ENCODE results near the gene DHX34. TPM values are rescaled to one million over a fixed set of nuclear protein-coding genes. Genes with fewer than 3 reads are reported as not detected.
"Not testable (repeated sequence)": the region's sequence is repeated elsewhere in the genome, so short reads cannot be mapped to it uniquely, and the experiment has no call there.

Gene DHX34
- polyA plus RNA-seq, 4 donors: 11.6 to 17.5 (median 12.4) TPM

- DNase-seq (ENCODE audit: low read depth in 4 of 4, low spot score in 3 of 4): not testable (repeated sequence)
Measured at GRCh38 chr19:47383890-47384289, 34.8 kb downstream of the DHX34 start.

- DNase-seq (ENCODE audit: low read depth in 4 of 4, low spot score in 3 of 4): not testable (repeated sequence)
Measured at GRCh38 chr19:47384533-47384932, 35.4 kb downstream of the DHX34 start.

GRCh38 chr19:47386582-47386981 is 37.5 kb downstream of the DHX34 start:
- DNase-seq (ENCODE audit: low read depth in 4 of 4, low spot score in 3 of 4): not testable (repeated sequence)

GRCh38 chr19:47387623-47388022 is 38.5 kb downstream of the DHX34 start:
- not testable (repeated sequence) for DNase-seq (ENCODE audit: low read depth in 4 of 4, low spot score in 3 of 4)

GRCh38 chr19:47388721-47389120 is 39.6 kb downstream of the DHX34 start:
- DNase-seq (ENCODE audit: low read depth in 4 of 4, low spot score in 3 of 4): not testable (repeated sequence)

GRCh38 chr19:47389150-47389556 is 40.0 kb downstream of the DHX34 start:
- no peak for DNase-seq (ENCODE audit: low read depth in 4 of 4, low spot score in 3 of 4)

- DNase-seq (ENCODE audit: low read depth in 4 of 4, low spot score in 3 of 4): no peak
Measured at GRCh38 chr19:47390533-47391488, 41.7 kb downstream of the DHX34 start.

GRCh38 chr19:47391510-47392223 is 42.6 kb downstream of the DHX34 start:
- DNase-seq (ENCODE audit: low read depth in 4 of 4, low spot score in 3 of 4): peak; percentile 10 to 37 (median 22)

- DNase-seq (ENCODE audit: low read depth in 4 of 4, low spot score in 3 of 4): no peak
Measured at GRCh38 chr19:47398707-47399597, 49.8 kb downstream of the DHX34 start.

GRCh38 chr19:47402504-47402903 is 53.4 kb downstream of the DHX34 start:
- DNase-seq (ENCODE audit: low read depth in 4 of 4, low spot score in 3 of 4): no peak

GRCh38 chr19:47404334-47405196 is 55.5 kb downstream of the DHX34 start:
- no peak for DNase-seq (ENCODE audit: low read depth in 4 of 4, low spot score in 3 of 4)

- no peak for DNase-seq (ENCODE audit: low read depth in 4 of 4, low spot score in 3 of 4)
Measured at GRCh38 chr19:47405197-47405550, 56.1 kb downstream of the DHX34 start.

GRCh38 chr19:47405854-47406417 is 56.8 kb downstream of the DHX34 start:
- no peak for DNase-seq (ENCODE audit: low read depth in 4 of 4, low spot score in 3 of 4)

GRCh38 chr19:47406711-47407416 is 57.7 kb downstream of the DHX34 start:
- no peak for DNase-seq (ENCODE audit: low read depth in 4 of 4, low spot score in 3 of 4)

GRCh38 chr19:47407417-47407774 is 58.3 kb downstream of the DHX34 start:
- DNase-seq (ENCODE audit: low read depth in 4 of 4, low spot score in 3 of 4): no peak

GRCh38 chr19:47408156-47408938 is 59.2 kb downstream of the DHX34 start:
- DNase-seq (ENCODE audit: low read depth in 4 of 4, low spot score in 3 of 4): no peak

- no peak for DNase-seq (ENCODE audit: low read depth in 4 of 4, low spot score in 3 of 4)
Measured at GRCh38 chr19:47411101-47411500, 62.0 kb downstream of the DHX34 start.

- DNase-seq (ENCODE audit: low read depth in 4 of 4, low spot score in 3 of 4): not testable (repeated sequence)
Measured at GRCh38 chr19:47411696-47412095, 62.6 kb downstream of the DHX34 start.

All from right renal pelvis (tissue), 4 donors.